K562 (cell line): ENCODE results near the gene HSP90AA1. TPM values are rescaled to one million over a fixed set of nuclear protein-coding genes. Genes with fewer than 3 reads are reported as not detected.
A peak's percentile ranks its signal among the peaks of the same experiment; 100 is the strongest.

ENCODE experiments used
- ATAC-seq: fragments of 200-7000 bp; cut with Tn5 transposase; 3 replicates; pipeline ENCODE4 v1.9.1; 2020; ENCODE audit warnings: moderate library complexity
- BruUV-seq: library from RNA; stranded (reverse); fragments of 400-500 nt; replicated peaks from 2 replicates; lab custom pipeline; 2021; lab: Mats Ljungman, UMichigan
- CTCF ChIA-PET: fragments of 300-600 bp; formaldehyde crosslinking; extraction: SDS; loops from one replicate; lab custom pipeline; 2021; ENCODE audit warnings: low intra/inter-chr PET ratio; lab: Yijun Ruan, JAX
- POLR2A ChIA-PET: fragments of 300-600, 350-650 bp; sonication (Branson Sonifier 250); formaldehyde crosslinking; extraction: SDS; loops from one replicate; lab custom pipeline; 2021; ENCODE audit warnings: antibody characterized with exemption, inconsistent platforms; lab: Yijun Ruan, JAX
- DNase-seq, 4 experiments: peaks; one replicate each; pipeline versions ENCODE4 v3.0.0 to v3.0.0-alpha.2; 2011 to 2018; ENCODE audit warnings: low spot score in 3 of 4, mixed read lengths in 3 of 4; ENCODE audit errors: extremely low read depth in 1 of 4
- FAIRE-seq: peaks from 2 replicates; lab custom pipeline; 2011; peaks lifted over from hg19 to GRCh38; lab: Jason Lieb, UNC
- H2AFZ ChIP-seq: 2 replicates; pipeline ENCODE4 v1.6.0; 2011; ENCODE audit warnings: low read depth, low read length, control low read depth, inconsistent platforms
- H3K27ac ChIP-seq: fragments of 200-600 bp; 3 replicates; pipeline ENCODE4 v1.8.0; 2011; ENCODE audit warnings: low read depth, mild to moderate bottlenecking, control low read depth, inconsistent platforms, low read length, moderate library complexity, mixed read lengths; ENCODE audit errors: extremely low read depth
- H3K27me3 ChIP-seq, 2 experiments: fragments of 300-600 bp in 1 of 2; 2 replicates in 1 of 2; 3 replicates in 1 of 2; pipeline versions ENCODE4 v1.6.0 to v1.8.0; 2011; ENCODE audit warnings: inconsistent platforms in 2 of 2, low read length in 2 of 2, mild to moderate bottlenecking in 1 of 2, mixed read lengths in 1 of 2, moderate library complexity in 1 of 2; ENCODE audit not compliant: control insufficient read depth in 2 of 2, insufficient read depth in 2 of 2
- H3K36me3 ChIP-seq: fragments of 300-600 bp; 3 replicates; pipeline ENCODE4 v1.8.0; 2011; ENCODE audit warnings: mild to moderate bottlenecking, low read length, inconsistent platforms; ENCODE audit not compliant: control insufficient read depth, insufficient read depth
- H3K4me1 ChIP-seq, 2 experiments: fragments of 200-600 bp in 1 of 2; replicated peaks in 1 of 2; 2 replicates in 1 of 2; 3 replicates in 1 of 2; pipeline versions ENCODE4 v1.5.1 to v1.8.0; 2011; ENCODE audit warnings: inconsistent platforms in 2 of 2, low read length in 2 of 2, mild to moderate bottlenecking in 1 of 2, mixed read lengths in 1 of 2, moderate library complexity in 1 of 2; ENCODE audit not compliant: control insufficient read depth in 2 of 2, insufficient read depth in 2 of 2
- H3K4me2 ChIP-seq: 2 replicates; pipeline ENCODE4 v1.6.1; 2011; ENCODE audit warnings: low read length, control low read depth, inconsistent platforms, mixed read lengths; ENCODE audit not compliant: insufficient read depth
- H3K4me3 ChIP-seq: fragments of 200-600 bp; sonication (generic), shearing (Covaris generic); 2 replicates; pipeline ENCODE4 v1.5.1; 2016; ENCODE audit warnings: control low read depth, inconsistent platforms
- H3K79me2 ChIP-seq: fragments of 200-600 bp; 3 replicates; pipeline ENCODE4 v1.8.0; 2011; ENCODE audit warnings: low read length, inconsistent platforms; ENCODE audit not compliant: control insufficient read depth, insufficient read depth
- H3K9ac ChIP-seq, 2 experiments: 2 replicates each; pipeline versions ENCODE4 v1.6.0 to v1.6.1; 2011; ENCODE audit warnings: low read depth in 2 of 2, low read length in 2 of 2, control low read depth in 1 of 2, inconsistent platforms in 1 of 2, mild to moderate bottlenecking in 1 of 2, mixed read lengths in 1 of 2; ENCODE audit not compliant: insufficient read depth in 1 of 2
- H3K9me1 ChIP-seq: one replicate; pipeline ENCODE4 v1.6.0; 2011; ENCODE audit warnings: inconsistent platforms, mild to moderate bottlenecking, low read length, moderate library complexity; ENCODE audit not compliant: control insufficient read depth, insufficient read depth
- H3K9me3 ChIP-seq: replicated peaks from 2 replicates; pipeline ENCODE4 v1.5.1; 2011; ENCODE audit warnings: low read depth, low read length, inconsistent platforms; ENCODE audit not compliant: control insufficient read depth, insufficient read depth
- H4K20me1 ChIP-seq: replicated peaks from 2 replicates; pipeline ENCODE4 v1.6.1; 2011; ENCODE audit warnings: low read length, inconsistent platforms, mixed read lengths; ENCODE audit not compliant: control insufficient read depth, insufficient read depth
- CBX2 ChIP-seq: fragments of 200-600 bp; sonication (generic); IDR thresholded peaks from one replicate; pipeline ENCODE4 v1.6.1; 2012; ENCODE audit warnings: mild to moderate bottlenecking, low read length, inconsistent platforms; ENCODE audit not compliant: insufficient read depth, poor library complexity, severe bottlenecking
- ID3 ChIP-seq, 2 experiments: fragments of 250-450 bp in 1 of 2; fragments of 450-650 bp in 1 of 2; sonication (Bioruptor Pico) in 1 of 2; IDR thresholded peaks; 2 replicates each; pipeline versions ENCODE4 v1.6.1 to v1.8.0; 2016 to 2021; ENCODE audit warnings: mild to moderate bottlenecking in 2 of 2, moderate library complexity in 2 of 2, missing compliant biosample characterization in 1 of 2, missing genetic modification characterization in 1 of 2
- ILF3 ChIP-seq: fragments of 450-650 bp; IDR thresholded peaks from 2 replicates; pipeline ENCODE4 v1.6.1; 2018; ENCODE audit warnings: antibody characterized with exemption, mild to moderate bottlenecking, moderate library complexity, borderline replicate concordance
- KDM1A ChIP-seq, 2 experiments: fragments of 450-650 bp; IDR thresholded peaks; 2 replicates each; pipeline ENCODE4 v1.6.1; 2016; ENCODE audit warnings: mild to moderate bottlenecking in 2 of 2
- KLF10 ChIP-seq: fragments of 250-450 bp; sonication (Bioruptor Pico); IDR thresholded peaks from 2 replicates; pipeline ENCODE4 v1.6.1; 2021; ENCODE audit warnings: matching md5 sums
- MLX ChIP-seq, 2 experiments: fragments of 450-650 bp in 1 of 2; sonication (generic) in 1 of 2; formaldehyde crosslinking; conservative IDR thresholded peaks; 2 replicates each; pipeline versions ENCODE4 v1.4.0 to v1.8.1; 2020 to 2022; ENCODE audit warnings: mild to moderate bottlenecking in 1 of 2, missing genetic modification reagents in 1 of 2
- NCOA1 ChIP-seq: fragments of 450-650 bp; IDR thresholded peaks from 2 replicates; pipeline ENCODE4 v1.6.1; 2016; ENCODE audit warnings: low read depth
- NFIC ChIP-seq: fragments of 450-650 bp; IDR thresholded peaks from 2 replicates; pipeline ENCODE4 v1.6.1; 2017; ENCODE audit warnings: mild to moderate bottlenecking, inconsistent platforms
- NRF1 ChIP-seq, 2 experiments: fragments of 450-650 bp; IDR thresholded peaks in 1 of 2; conservative IDR thresholded peaks in 1 of 2; 2 replicates each; pipeline ENCODE4 v1.6.1; 2014; ENCODE audit warnings: mild to moderate bottlenecking in 2 of 2
- SAFB2 ChIP-seq: fragments of 200-400 bp; formaldehyde crosslinking; IDR thresholded peaks from 2 replicates; pipeline ENCODE4 v1.6.1; 2018; ENCODE audit warnings: borderline replicate concordance, low read length, low read depth, moderate library complexity; ENCODE audit not compliant: severe bottlenecking
- XRCC4 ChIP-seq: IDR thresholded peaks from one replicate; pipeline ENCODE4 v1.6.1; 2011; ENCODE audit not compliant: insufficient read depth, insufficient read length; ENCODE audit errors: extremely low read depth
- ZNF655 ChIP-seq: fragments of 250-450 bp; sonication (Bioruptor Pico); IDR thresholded peaks from 2 replicates; pipeline ENCODE4 v1.5.0; 2021
- WGBS: fragments of 100-300 bp; shearing (Covaris generic); methylation state at CpG from one replicate; pipeline ENCODE4 v1.1.6; 2016; ENCODE audit warnings: low coverage, mixed read lengths; ENCODE audit not compliant: insufficient coverage; ENCODE audit errors: missing lambda C conversion rate; 5-methylcytosine and 5-hydroxymethylcytosine counted together
- in situ Hi-C: fragments of 300-500 bp; cut with MboI; formaldehyde crosslinking; loops from 4 replicates; pipeline ENCODE4 v1.15.0; 2018; ENCODE audit warnings: inconsistent platforms, mixed read lengths
- intact Hi-C: fragments of 100-400 bp; cut with micrococcal nuclease; formaldehyde crosslinking; loops from 2 replicates; pipeline ENCODE4 v1.14.2; 2022
- polyA plus RNA-seq, 8 experiments: library from polyadenylated mRNA; depleted of rRNA in 4 of 8; stranded (reverse) in 5 of 8; unstranded in 3 of 8; fragments of >200 nt; fragmentation: Nextera tagmentation in 2 of 8; fragmentation: Illumina TruSeq in 1 of 8; extraction: Ambion mirVana in 2 of 8; extraction: Trizol in 1 of 8; gene quantifications; 2 replicates each; pipeline versions ENCODE4 v1.2.1 to v1.2.3, GENCODE V29; 2011 to 2014; ENCODE audit warnings: inconsistent platforms in 1 of 8, missing spikeins in 1 of 8
- total RNA-seq, 7 experiments: library from RNA; depleted of rRNA in 6 of 7; stranded (reverse); fragments of >200 nt in 6 of 7; fragmentation: Illumina TruSeq in 2 of 7; extraction: Trizol in 2 of 7; gene quantifications; 2 replicates each; pipeline versions ENCODE4 v1.2.1 to v1.2.3, GENCODE V29; 2011 to 2021; ENCODE audit warnings: low replicate concordance in 1 of 7
- TF ChIP-seq, protein P1 (sequence below): fragments of 250-450 bp; sonication (Bioruptor Pico); IDR thresholded peaks from 2 replicates; pipeline ENCODE4 v1.5.0; 2021
- TF ChIP-seq, protein P2 (sequence below): sonication (generic); formaldehyde crosslinking; IDR thresholded peaks from 2 replicates; pipeline ENCODE4 v1.8.1; 2023; ENCODE audit warnings: mild to moderate bottlenecking, missing genetic modification reagents

The HSP90AA1 gene
- total and polyA plus RNA-seq, 9 of the 15 experiments (the other 6 are each of a cell fraction or from before 2014, with no cell fraction given): 377 to 1,731 (median 879) TPM

DNA sequence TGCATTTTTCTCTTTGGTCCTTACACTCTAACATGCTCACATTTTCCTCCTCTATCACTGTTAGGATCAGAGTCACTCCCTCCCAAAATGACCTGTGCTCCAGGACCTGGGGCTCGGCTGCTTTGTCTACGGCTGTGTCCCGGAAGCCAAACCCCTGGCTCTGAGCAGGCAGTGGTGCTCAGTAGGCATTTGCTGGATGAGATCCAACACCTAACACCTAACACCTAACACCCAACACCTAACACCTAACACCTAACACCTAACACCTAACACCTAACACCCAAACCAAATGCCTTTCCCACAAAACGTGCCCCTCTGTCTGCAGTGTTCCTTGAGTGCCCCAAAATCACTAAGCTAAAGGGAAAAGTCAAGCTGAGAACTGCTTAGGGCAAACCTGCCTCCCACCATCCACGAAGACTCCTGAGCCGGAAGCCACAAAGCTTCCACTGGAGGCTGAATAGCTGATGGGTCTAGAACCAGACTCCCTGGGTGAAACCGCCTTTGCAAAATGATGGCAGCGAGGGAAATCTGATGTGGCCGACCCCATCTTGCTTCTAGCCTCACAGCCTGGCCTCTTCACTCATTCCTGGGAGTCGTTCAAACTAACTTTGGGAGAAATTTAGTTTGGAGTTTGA, 29.2 kb downstream of the HSP90AA1 start:
- ATAC-seq (no peak), DNase-seq (no peak), FAIRE-seq (no peak)
- in situ Hi-C loops (no loop called here), intact Hi-C loops (no loop called here)
- Histone ChIP-seq H3K27me3 (no peaks in the 10 kb centered on the region), H3K79me2 (no peaks in the 10 kb centered on the region), H3K9me3 (no peaks in the 10 kb centered on the region), H3K4me2 (no peak overlapping the region), H3K4me1 (peaks cover 0 to 19% of the 10 kb centered on the region in 2 experiments; a peak in 2 of 5 replicates), H3K36me3 (peaks cover under 1% of the 10 kb centered on the region; the same call in 1 of the 3 replicates), H2AFZ (no peak overlapping the region), H3K9me1 (no peaks in the 10 kb centered on the region), H3K27ac (no peak overlapping the region), H4K20me1 (no peaks in the 10 kb centered on the region), H3K4me3 (no peak overlapping the region), H3K9ac (no peak overlapping the region)
- WGBS: 21% methylated on average over 10 of the region's 10 CpGs
- CTCF ChIA-PET: no interaction called here
- TF ChIP-seq ID3 (CRISPR knock-in tag; IDR thresholded peaks at IDR 0.05) (no peak), ID3 (tag; IDR thresholded peaks at IDR 0.05) (no peak), NCOA1 (no peak), ILF3 (no peak), KDM1A (IDR thresholded peaks at IDR 0.05) (peak in 1 of 2 experiments; percentile 3; a peak in 1 of 4 replicates), SAFB2 (no peak), ZNF655 (CRISPR knock-in tag) (no peak), CBX2 (no peak), KLF10 (no peak), XRCC4 (no peak), NFIC (0 out of 2 replicates have a peak, but pooled peaks have one; percentile 6), MLX (CRISPR knock-in tag; conservative IDR thresholded peaks at IDR 0.05) (no peak), NRF1 (conservative IDR thresholded peaks at IDR 0.05 in 1 of 2, IDR thresholded peaks at IDR 0.05 in 1 of 2) (no peak)
- TF ChIP-seq, protein P1, sequence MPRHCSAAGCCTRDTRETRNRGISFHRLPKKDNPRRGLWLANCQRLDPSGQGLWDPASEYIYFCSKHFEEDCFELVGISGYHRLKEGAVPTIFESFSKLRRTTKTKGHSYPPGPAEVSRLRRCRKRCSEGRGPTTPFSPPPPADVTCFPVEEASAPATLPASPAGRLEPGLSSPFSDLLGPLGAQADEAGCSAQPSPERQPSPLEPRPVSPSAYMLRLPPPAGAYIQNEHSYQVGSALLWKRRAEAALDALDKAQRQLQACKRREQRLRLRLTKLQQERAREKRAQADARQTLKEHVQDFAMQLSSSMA: no peak
- TF ChIP-seq, protein P2, sequence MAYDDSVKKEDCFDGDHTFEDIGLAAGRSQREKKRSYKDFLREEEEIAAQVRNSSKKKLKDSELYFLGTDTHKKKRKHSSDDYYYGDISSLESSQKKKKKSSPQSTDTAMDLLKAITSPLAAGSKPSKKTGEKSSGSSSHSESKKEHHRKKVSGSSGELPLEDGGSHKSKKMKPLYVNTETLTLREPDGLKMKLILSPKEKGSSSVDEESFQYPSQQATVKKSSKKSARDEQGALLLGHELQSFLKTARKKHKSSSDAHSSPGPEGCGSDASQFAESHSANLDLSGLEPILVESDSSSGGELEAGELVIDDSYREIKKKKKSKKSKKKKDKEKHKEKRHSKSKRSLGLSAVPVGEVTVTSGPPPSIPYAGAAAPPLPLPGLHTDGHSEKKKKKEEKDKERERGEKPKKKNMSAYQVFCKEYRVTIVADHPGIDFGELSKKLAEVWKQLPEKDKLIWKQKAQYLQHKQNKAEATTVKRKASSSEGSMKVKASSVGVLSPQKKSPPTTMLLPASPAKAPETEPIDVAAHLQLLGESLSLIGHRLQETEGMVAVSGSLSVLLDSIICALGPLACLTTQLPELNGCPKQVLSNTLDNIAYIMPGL (CRISPR knock-in tag): no peak
- no TSS peak for BruUV-seq
- POLR2A ChIA-PET: interaction anchor here (1.3 to 1.5 kb wide), 2 partner anchors 13 to 22 kb away, joined by 3 read pairs; no protein-coding TSS in a partner anchor
